Measurements from ENCODE around the gene SEPTIN1.
"Not testable (repeated sequence)": the region's sequence is repeated elsewhere in the genome, so short reads cannot be mapped to it uniquely, and the experiment has no call there.

The SEPTIN1 gene

DNA sequence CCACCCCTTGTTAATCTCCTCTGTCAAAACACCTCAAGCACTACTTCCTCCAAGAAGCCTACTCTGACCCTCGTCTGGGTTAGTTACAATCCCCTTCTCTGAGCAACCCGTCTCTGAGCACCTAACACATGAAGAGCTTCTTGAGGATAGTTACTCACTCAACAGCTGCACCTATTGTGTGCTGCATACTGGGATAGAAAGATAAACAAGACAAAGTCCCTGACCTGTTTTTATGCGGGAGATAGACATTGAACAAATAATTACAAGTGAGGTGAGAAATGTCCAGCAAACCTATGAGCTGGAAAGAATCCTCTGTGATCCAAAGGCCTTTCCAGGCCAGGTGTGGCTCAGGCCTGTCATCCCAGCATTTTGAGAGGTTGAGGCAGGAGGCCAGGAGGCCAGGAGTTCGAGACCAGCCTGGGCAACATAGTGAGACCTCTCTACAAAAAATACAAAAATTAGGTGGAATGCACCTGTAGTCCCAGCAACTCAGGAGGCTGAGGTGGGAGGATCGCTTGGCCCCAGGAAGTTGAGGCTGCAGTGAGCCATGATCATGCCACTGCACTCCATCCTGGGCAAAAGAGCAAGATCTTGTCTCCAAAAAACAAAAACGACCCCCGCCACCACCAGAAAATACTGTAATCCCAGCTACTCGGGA is 19.5 kb upstream of the SEPTIN1 start:
- peak; percentile 71 for DNase-seq

DNA sequence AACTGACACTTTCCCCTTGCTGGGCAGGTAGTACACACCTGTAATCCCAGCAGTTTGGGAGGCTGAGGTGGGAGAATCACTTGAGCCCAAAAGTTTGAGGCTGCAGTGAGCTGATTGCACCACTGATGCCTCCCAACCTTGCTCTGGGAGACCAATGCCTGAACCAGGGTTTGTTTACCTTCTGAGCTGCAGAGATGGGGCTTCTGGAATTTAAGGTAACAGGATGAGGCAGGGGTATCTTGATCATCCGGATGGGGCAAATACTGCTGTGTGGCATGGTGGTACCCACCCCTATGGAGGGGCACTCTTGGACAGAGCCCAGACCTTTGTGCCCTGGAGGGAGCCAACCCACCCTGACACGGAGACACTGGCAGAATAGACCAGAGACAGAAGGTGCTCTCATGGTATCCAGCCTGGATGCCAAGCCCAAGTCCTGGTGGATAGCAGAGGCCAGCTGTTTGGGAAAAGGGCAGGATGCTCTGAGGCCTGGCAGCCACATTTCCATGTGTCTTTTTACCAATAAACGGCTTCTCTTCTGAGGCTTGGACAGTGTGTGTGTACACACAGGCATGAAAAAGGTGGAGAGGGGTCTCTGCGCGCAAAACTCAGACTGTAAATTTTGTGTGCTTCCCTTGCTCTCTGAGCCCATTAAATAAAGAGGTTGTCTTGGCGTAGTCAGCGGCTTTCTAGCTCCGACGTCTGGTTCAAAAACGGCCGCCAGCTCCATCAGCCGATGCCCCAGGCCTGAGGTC is 17.2 kb upstream of the SEPTIN1 start:
- DNase-seq = no peak

DNA sequence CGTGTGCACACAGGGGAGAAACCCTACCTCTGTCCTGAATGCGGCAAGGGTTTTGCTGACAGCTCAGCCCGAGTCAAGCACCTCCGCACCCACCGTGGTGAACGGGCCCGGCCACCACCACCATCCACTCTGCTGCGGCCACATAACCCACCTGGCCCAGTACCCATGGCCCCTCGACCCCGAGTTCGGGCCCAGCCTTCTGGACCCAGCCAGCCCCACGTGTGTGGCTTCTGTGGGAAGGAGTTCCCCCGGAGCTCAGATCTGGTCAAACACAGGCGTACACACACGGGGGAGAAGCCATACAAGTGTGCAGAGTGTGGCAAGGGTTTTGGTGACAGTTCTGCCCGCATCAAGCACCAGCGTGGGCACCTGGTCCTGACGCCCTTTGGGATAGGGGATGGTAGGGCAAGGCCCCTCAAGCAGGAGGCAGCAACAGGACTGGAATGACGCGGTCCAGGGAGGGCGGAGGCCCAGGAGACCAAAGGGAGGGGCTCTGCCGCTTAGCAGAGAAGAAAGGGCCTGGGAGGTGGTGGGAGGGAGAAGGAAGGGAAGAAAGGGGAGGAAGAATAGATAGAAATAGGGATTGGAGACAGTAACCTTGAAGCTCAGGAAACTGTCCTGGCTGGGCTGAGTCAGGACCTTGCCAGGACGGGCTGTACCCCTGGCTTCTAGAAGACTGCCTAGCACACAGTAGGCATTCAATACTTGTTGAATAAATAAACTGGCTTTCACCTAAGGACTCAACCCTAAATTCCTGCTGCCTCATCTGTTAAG is 16.5 kb upstream of the SEPTIN1 start:
- no peak for DNase-seq

DNA sequence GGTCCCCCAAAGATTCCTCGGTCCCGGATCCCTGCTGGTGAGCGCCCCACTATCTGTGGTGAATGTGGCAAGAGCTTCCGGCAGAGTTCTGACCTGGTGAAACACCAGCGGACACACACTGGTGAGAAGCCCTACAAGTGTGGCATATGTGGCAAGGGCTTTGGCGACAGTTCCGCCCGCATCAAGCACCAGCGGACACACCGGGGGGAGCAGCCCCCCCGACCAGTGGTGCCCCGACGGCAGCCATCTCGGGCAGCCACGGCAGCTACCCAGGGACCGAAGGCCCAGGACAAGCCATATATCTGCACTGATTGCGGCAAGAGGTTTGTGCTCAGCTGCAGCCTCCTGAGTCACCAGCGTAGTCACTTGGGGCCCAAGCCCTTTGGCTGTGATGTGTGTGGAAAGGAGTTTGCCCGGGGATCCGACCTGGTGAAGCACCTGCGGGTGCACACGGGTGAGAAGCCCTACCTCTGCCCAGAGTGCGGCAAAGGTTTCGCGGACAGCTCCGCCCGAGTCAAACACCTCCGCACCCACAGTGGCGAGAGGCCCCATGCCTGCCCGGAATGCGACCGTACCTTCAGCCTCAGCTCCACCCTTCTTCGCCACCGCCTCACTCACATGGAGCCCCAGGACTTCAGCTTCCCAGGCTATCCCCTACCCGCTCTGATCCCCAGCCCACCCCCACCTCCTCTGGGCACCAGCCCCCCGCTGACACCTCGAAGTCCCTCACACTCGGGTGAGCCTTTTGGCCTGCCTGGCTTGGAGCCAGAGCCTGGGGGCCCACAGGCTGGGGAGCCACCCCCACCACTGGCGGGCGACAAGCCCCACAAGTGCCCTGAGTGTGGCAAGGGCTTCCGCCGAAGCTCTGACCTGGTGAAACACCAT is 15.7 kb upstream of the SEPTIN1 start:
- no peak for DNase-seq

DNA sequence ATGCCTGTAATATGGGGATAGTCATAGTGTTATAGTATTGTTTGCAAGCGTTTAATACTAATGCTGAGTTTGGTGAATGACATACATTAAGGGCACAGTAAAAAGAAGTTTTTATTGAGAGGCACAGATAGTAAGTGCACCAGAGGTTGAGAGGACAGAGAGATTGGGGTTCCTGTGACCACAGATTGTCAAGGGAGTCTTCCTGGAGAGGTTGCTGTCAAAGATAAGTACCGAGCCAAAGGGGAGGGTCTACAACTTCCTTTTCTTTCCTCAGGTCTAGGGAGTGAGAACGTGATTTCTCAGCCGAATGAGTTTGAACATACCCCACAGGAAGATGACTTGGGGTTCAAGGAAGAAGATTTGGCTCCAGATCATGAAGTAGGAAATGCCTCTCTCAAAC is 14.7 kb upstream of the SEPTIN1 start:
- DNase-seq = no peak

DNA sequence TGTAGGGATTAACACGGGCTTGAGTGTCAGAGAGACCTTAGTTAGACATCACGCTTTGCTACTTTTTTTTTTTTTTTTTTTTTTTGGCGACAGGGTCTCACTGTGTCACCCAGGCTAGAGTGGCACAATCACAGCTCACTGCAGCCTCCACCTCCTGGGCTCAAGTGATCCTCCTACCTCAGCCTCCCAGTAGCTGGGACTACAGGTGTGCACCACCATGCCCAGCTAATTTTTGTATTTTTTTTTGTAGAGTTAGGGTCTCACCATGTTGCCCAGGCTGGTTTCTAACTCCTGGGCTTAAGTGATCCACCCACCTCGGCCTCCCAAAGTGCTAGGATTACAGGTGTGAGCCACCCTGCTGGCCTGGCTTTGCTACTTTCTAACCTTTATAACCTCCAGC is 14.3 kb upstream of the SEPTIN1 start:
- not testable (repeated sequence) for DNase-seq

DNA sequence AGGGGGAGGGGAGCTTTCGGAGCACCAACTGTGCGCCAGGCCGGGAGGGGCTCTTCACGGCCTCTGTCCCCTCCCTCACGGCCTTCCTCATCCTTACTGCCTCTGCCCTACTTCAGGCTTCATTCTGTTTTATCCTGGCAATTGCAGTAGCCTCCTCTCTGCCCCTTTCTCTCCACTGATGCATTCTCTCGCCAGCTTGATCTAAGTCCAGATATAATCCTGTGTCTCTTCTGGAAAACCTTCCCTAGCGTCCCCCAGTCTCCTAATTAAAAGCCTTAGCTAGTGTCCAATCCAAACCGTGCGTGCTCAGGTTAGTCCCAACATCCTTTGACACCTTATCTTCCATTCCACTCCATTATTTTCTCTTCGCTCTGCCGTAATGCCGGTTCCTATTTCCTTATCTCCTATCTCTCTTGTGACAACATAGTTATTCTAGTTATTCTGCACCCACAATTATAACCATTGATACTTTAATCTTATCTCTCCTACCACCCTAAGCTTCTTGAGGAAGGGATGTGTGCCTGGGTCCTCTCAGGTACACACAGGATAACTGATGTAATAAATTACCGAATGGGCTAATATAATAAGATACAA is 13.7 kb upstream of the SEPTIN1 start:
- DNase-seq = no peak

DNA sequence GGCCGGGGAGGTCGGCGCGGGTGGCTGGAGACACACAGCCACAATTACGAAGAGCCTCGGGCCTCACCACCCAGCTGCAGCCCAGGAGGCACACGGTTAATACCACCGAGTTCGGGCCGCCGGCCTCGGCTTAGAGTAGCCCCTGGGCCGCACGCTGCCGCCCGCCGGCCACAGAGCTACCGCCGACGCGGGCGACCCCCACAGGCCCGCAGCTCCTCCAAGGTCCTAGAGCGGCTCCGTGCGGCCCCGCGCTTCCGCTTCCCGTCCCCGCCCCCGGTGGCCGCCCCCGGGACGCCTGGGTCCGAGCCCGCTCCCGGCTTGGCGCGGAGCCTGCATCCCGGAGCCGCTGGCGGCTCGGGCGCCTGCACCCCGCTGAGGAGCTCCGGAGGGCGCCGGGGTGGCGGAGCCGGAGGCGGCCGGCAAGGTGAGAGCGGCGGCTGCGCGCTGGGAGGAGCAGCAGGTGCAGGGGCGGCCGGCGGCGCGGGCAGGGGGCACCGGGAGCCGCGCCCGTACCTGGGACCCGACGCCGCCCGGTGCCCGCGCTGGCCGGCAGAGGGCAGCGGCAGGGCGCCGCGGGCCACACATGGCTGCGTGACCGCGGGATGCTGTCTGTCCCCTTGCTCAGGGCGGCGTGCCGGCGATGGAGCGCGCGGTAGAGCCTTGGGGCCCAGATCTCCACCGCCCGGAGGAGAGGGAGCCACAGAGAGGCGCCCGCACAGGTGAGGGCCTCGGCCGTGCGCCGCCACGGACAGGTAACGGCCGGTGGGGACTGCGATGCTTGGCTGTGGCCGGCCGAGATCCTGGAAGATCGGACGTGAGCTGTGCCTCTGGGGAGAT is 13.0 kb upstream of the SEPTIN1 start, which contains the start of gene ZNF48:
ZNF48 (plus strand) TSS at position 266 of the 837 bp plus-strand sequence; CDS start at position 641, 375 bp downstream.
- peak; percentile 95 for DNase-seq

DNA sequence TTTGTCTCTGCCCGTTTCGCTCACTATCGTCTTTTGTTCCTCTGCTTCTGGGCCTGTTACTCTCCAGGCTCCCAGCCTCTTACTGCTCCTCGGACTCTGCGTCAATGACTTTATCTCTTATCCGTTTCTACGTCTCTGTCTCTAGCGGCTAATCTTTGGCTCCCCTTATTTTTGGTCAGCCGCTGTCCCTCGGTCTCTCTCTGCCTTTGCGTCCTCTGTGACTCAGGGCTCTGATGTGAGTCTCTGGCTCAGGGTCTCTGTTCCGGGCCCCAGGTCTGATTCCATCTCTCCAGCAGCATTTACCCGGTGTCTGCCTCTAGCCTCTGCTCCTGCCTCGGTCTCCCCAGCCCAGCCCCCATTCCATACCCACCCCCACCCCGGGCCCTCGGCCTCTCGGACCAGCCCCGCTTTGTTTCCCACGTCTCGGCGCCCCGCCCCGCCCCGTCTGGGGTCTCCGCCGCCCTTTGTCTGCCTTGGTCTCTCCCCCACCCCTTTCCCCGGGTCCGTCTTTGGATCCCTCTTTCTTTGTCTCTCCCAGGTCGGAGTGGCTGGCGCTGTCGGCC is 12.3 kb upstream of the SEPTIN1 start:
- no peak for DNase-seq

DNA sequence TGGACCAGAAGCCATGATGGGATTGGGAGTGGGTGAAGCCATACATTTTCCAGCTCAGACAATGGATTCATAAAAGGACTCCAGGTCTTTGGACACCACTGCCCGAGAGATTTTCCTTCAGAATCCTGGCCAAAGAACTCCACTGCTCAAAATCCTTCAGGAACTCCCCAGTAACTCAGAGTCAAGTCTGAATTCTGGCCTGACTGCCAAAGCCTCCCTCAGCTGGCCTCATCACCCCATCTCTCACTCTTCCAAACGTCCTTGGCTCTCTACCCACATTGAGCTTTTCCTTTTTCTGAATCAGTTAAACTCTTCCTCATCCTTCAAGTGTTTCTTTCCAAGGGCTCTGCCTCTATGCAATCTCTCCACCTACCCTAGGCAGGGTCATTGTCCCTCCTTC is 1.2 kb upstream of the SEPTIN1 start:
- DNase-seq = no peak

DNA sequence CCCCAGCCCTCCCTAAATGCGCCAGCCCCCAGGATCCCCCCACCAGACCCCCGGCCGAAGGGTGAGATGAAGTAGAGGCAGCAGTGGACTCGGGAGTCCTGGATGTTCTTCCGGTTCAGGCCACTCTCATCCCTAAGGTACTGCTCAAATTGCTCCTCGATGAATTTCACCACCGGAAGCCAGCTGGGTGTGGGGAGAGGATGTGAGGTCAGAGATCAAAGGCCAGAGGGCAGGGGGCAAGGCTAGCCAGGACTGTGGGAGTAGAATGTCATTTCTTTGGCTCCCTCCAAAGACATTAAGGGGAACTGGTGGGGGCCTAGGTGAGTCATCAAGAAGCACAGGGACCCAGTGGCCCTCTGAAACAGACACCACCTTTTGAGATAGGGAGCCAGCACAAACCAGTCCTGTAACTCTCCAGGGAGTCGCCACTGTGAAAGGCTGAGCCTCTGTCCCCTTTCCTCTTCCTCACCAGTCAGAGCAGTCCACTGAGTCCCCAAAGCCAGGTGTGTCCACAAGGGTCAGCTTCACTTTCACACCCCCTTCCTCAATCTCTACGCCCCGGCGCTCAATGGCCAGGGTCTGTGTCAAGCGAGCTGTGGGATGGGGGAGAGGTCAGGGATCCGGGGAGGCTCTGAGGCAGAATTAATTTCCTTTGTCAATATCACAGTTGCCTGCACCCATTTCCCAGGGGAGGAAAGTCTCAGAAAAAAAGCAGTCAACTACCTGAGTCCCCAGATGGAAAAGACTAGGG is 895 bp downstream of the SEPTIN1 start:
- no peak for DNase-seq

DNA sequence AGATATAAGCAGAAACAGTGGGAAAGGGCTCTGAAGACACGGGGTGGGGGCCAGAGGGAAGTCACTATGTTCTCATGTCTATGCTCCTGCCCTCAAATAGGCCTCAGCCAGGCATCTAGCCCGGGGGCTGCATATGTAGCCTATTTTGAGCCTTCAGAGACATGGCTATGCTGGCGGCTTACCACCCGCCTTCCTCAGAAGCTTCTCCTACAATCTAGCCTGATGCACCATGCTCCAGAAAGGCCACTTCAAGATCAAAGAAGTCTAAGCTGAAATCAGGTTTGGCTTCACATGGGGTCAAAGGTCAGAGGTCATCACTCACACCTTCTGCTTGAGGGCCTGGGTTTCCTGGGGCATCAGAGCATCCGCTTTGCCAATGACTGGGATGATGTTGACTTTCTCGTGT is 1.6 kb downstream of the SEPTIN1 start:
- DNase-seq = no peak

DNA sequence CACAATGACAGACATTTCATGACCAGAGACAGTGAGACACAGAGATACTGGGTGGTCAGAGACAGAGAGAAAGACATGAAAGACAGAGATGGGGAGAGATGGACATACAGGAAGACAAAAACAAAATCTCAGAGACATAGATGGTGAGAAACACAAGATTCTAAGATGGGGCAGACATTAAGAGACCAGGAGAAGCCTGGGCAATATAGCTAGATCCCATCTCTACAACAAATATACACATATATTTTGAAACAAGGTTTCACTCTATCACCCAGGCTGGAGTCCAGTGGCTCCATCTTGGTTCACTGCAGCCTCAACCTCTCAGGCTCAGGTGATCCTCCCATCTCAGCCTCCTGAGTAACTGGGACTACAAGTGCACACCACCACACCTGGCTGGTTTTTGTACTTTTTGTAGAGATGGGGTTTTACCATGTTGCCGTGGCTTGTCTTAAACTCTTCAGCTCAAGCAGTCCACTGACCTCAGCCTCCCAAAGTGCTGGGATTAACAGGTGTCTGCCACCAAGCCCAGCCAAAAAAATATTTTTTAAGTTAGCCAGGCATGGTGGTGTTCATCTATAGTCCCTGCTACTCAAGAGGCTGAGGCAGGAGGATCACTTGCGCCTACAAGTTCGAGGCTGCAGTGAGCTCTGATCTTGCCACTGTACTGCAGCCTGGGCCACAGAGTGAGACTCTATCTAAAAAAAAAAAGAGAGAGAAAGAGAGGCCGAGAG is 2.1 kb downstream of the SEPTIN1 start:
- DNase-seq = no peak

DNA sequence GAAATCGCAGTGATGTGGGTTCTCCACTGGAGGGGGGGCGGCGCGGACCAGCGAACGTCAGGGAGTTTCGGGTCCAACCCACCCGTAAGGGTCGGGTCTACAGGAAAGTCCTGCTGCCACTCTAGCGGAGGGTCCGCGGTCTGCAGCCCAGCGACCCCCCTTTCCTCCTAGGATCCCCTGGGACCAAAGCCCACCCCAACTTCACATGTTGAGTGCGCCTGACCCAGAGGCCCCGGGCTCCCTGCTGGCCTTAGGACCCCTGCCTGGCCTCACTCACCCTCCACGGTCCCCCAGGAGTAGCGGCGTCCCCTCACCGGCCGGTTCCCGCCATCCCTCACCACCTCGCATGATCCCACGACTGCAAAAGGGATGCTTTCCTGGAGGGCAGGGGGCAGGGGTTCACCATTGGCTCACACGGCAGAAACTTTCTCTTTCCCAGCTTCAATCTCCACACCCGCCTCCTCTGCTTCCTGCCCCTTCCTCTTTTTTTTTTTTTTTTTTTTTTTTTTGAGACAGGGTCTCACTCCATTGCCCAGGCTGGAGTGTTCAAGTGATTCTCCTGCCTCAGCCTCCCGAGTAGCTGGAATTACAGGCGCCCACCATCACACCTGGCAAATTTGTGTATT is 3.1 kb downstream of the SEPTIN1 start:
- no peak for DNase-seq

DNA sequence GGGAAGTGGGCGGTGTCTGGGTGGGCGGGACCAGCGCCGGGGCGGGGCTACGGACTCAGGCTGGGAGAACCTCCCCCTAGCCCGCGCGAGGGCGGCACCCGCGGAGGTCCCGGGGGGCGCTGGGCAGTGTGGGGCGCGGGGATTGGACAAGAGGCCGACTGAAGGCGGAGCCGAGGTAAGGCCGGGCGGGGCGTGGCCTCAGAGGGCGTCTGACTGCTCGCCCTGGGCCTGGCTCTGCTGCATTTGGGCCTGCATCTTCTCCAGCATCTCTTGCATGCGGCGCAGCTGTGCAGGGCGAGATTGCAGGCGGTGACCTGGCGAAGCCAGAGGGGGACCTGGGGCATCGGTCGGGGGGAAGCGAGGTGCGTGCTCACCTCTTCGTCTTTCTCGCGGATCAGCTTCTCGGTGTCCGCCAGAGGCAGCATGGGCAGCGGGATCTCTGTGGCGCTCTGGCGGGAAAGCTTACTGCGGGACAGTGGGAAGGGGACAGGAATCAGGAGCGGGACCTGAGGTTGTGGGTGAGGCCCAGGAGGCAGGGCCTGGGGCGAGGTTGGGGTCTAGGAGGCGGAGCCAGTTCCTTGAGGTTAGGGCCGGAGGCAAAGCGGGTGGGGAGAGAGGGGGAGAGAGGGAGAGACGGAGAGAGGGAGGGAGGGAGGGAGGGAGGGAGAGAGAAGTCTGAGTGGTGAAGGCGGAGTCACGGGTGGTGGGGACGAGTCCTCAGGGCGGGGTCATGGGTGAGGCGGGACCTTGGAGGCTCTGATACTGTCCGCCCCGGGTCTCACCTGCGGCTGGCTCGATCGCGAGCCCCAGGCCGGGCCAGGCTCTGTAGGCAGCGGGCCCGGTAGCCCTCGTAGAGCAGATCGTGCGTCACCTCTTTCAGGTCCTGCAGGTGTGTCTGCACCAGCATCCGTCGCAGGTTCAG is 3.9 kb downstream of the SEPTIN1 start:
- DNase-seq = peak; percentile 98

DNA sequence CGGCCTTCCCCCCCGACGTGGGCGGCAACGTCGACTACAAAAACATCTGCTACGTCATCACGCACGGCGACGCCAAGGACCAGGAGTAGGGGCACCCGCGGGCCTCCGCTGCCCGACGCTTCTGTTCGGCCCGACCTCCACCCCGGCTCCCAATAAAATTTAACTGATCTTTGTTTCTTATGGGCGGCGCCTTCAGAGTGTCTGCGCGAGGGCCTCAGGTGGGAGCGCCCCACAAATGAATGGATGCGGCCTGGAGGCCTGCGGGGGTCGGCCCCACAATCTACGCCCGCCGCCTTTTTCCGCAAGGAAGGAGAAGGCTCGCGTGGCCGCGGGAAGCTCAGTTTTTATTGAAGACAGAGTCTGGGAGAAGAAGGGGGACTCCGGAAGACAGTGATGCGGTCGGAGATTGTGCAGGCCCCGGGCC is 4.5 kb downstream of the SEPTIN1 start:
- peak; percentile 91 for DNase-seq

DNA sequence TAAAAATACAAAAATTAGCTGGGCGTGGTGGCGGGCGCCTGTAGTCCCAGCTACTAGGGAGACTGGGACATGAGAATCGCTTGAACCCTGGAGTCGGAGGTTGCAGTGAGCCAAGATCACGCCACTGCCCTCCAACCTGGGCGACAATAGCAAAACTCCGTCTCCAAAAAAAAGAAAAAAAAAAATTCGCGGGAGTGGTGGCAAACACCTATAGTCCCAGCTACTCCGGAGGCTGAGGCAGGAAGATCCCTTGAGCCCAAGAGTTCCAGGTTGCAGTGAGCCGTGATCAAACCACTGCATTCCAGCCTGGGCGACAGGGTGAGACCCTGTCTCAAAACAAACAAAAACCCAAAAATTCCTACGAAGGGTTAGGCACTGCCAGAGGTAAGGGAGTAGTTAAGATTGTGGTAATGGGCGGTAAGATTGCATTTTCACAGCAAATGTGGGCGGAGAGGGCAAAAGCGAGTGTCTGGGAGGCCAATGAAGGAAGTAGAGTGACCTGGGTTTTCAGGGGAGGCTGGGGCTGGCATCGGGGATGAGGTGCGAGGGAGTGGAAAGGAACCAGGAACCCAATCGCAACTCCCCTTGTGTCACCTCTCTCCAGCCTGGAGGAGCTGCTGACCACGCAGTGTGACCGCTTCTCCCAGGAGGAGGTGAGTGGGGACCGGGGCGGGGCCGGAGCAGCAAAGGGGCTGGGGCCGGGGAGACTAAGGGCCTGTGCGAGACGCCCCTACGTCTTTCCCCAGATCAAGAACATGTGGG is 5.1 kb downstream of the SEPTIN1 start:
- DNase-seq = no peak
